HG03378 (cell line): Measurements from ENCODE around the gene ING1.
"Not testable (repeated sequence)": the region's sequence is repeated elsewhere in the genome, so short reads cannot be mapped to it uniquely, and the experiment has no call there.

Experiments
- ATAC-seq: cut with Tn5 transposase; IDR thresholded peaks from one replicate; pipeline ENCODE4 v1.9.1; 2021; ENCODE audit warnings: mild to moderate bottlenecking, moderate library complexity; ENCODE audit not compliant: unreplicated experiment

Gene ING1

DNA sequence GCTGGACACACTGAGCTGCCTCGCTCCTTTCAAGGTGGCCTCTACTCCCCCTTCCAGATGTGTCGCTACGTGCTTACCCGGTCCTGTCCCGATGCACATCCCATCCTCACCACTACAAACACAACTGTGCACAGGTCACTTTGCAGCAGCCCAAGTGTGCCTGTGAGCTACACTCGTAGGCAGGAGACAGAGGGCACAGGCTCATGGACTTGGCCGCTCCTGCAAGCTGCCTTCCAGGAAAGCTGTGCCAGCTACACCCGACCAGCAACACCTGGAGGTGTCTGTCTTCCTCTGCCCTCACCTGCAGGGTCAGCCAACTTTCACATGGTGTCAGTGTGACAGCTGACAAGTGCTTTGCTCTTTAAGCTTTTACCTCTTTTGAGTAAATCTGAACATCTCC, 23.0 kb upstream of the ING1 start:
- no peak for ATAC-seq

DNA sequence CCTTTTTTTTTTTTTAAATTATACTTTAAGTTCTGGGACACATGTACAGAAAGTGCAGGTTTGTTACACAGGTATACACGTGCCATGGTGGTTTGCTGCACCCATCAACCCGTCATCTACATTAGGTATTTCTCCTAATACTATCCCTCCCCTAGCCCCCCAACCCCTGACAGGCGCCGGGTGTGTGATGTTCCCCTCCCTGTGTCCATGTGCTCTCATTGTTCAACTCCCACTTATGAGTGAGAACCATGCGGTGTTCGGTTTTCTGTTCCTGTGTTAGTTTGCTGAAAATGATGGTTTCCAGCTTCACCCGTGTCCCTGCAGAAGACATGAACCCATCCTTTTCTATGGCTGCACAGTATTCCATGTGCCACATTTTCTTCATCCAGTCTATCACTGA, 17.7 kb upstream of the ING1 start:
- not testable (repeated sequence) for ATAC-seq

DNA sequence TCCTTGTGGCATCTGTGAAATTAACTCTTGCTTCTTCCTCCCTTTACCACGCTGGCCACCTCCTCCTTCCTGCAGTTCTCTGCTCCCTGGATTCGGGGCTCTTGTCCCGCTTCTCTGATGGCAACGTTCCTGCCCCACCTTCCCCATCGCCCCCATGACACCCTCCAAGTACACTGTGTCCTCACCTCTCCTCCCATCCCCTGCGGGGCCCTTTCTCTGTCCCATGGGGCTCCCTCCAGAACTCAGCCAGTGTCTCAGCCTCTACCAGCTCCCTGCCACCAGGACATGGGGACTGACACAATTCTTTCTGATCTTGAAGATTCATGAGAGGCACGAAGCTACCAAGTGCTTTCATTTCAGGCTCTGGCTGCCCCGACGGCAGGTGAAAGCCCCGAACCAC, 16.7 kb upstream of the ING1 start:
- no peak for ATAC-seq

DNA sequence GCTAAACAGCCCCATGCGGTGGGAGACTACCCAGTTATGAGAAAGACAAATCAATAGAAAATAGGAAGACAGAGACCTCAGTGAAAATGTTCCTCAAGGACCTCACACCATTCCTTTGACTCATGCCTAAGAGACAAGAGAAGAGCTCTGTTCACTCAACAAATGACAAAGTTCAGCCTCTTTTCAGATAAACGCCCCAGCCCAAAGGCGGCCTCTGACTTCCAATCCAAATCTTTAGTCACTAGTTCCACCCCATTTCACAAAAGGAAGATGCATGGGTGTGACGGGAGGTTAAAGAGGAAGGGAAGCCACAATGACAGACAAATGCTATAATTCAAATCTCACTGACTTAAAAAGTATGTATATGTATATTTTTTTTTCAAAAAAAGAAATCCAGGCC, 15.7 kb upstream of the ING1 start:
- ATAC-seq: no peak

DNA sequence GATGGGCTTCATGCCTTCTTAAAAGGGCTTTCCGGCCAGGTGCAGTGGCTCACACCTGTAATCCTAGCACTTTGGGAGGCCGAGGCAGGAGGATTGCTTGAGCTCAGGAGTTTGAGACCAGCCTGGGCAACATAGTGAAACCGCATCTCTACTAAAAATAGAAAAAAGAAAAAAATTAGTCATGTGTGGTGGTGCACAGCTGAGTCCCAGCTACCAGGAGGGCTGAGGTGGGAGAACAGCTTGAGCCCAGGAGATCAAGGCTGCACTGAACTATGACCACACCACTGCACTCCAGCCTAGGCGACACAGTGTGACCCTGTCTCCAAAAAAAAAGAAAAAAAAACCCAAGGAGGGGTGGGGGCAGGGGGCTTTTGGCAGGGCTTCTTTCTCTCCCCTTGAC, 14.8 kb upstream of the ING1 start:
- ATAC-seq: peak; percentile 63

DNA sequence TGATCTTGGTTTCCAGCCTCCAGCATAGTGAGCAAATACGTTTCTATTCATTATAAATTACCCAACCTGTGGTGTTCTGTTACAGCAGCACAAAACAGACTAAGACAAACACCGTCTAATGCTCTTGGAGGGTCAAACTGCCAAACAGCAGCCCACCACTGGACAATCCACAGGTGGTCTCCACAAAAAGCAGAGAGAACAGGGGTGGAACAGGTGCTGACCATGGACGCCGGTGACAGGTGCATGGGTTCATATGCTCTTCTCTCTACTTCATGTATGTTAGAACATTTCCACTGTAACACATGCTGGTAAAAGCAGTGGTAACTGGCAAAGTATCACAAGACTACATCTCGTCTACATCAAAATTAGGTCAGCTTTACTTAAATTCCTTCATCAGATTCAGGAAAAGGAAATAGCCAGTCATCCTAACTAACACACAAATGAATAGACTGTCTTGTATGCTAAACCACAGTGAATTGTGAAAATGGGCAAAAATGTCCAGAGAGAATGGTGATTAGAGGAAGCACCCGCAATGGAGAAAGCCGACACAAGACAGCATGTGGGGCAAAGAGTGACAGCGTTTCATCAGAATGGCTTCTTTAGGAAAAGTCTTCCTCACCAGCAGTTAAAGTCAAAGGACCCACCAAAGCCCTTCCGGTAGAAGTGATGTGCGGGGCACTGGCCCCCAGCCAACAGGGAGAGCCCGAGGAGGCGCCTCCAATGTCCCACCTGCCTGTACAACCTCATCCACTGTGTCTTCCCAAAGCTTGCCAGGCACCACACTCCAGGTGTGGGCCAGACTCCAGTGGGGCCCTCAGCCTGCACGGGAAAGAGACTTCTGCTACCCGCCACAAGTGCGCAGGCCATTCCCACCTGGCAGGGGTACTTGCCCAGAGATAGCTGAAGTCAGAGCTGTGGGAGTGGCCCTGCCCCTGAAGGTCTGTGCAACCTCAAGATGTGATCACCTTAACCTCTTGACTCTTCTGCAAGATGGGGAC, 14.1 kb upstream of the ING1 start:
- no peak for ATAC-seq

DNA sequence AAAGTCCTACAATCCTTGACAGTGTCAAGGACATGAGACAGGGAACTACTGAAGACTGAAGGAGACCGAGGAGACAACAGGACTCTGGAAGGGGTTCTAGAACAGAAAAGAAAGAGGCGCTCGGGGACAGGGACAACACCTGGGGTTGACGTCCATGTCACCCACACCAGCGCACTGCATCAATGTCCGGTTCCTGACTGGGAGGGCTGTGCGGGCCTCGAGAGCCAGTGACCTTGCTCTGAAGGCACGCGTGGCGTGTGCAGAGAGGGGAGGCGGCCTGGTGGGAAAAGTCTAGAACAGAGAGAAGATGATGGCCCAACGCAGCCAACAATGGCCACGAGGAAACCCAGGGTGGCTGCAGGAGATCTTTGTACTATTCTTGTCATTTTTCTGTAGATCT, 13.3 kb upstream of the ING1 start:
- no peak for ATAC-seq

DNA sequence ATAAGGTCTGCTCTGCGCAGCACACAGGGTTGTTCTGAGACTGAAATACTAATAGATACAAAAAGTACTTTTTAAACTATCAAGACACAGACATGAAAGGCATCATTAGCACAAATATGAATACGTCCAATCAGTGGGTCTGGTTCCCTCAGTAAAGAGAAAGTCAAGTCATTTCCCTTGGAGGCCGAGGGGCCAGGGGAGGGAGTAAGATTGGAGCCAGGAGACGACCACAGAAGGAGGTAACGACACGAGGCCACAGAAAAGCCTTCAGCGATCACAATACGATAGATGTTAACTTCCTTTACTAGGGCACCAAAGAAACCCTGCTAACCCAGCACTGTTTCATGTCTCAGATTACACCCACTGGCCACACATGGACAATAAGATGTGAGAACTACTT, 12.9 kb upstream of the ING1 start:
- no peak for ATAC-seq

DNA sequence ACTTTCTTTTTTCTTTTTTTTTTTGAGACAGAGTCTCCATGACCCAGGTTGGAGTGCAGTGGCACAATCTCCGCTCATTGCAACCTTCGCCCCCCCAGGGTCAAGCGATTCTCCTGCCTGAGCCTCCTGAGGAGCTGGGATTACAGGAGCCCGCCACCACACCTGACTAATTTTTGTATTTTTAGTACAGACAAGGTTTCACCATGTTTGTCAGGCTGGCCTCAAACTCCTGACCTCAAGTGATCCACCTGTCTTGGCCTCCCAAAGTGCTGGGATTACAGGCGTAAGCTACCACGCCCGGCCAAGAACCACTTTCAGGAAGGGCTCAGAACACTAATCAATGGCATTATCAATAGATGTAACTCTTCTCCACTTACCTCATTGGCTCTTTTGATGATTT, 12.4 kb upstream of the ING1 start:
- not testable (repeated sequence) for ATAC-seq

DNA sequence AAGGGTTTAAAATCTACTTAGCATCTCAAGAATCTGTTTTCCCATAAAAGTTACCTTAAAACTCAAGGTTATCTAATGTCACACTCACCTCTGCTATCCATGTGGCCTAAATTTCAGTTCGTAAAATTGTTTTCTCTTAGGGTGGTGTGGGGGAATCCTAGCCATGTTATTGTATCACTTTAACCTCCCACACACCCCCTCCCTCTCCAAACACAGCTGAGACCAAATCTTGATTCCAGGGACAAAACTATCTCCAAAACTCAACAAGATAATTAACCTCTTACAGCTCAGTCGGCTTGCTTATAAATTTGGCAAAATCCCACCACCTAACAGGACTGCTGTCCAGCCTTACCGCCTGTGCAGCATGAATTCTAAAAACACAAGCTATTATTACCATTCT, 11.4 kb upstream of the ING1 start:
- no peak for ATAC-seq

DNA sequence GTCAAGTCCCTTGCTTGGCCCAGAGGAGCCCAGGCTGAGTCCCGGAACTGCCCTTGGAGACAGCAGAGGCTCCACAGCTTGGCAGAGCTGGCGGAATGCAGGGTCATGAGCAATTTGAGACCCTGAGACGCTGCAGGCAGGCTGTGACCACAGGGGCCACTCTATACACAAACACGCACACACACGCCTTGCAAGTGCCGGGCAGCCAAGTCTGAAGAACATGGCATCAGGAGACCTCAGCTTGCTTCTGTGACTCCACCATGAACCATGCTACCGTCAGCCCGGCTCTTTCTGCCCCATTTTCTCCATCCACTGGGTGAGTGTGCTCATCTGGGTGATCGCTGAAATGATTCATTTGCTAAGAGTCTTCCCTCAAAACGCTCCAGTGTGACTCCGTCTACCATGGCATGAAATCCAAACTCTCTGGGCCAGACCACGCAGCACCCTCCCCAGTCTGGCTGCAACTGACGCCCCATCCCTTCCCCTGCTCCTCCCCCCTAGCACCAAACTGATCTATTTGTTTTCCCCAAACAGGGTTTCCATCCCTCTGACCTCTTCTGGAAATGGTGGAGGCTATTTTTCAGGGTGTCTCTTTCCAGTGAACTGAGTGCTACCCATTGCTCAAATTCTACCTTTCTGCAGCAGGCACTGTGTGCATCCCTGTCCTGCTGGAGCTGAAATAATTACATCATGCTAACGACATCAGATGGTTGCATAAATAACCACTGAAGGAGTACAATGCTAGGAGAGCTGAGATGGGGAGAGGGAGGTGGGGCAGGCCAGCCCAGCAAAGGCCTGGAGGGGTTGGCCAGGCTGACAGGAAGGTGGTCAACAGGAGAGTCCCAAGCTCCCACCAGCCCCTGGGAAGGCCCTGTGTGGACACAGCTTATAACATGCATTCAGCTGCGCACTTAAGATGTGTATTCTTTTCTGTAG, 10.6 kb upstream of the ING1 start:
- ATAC-seq: no peak

DNA sequence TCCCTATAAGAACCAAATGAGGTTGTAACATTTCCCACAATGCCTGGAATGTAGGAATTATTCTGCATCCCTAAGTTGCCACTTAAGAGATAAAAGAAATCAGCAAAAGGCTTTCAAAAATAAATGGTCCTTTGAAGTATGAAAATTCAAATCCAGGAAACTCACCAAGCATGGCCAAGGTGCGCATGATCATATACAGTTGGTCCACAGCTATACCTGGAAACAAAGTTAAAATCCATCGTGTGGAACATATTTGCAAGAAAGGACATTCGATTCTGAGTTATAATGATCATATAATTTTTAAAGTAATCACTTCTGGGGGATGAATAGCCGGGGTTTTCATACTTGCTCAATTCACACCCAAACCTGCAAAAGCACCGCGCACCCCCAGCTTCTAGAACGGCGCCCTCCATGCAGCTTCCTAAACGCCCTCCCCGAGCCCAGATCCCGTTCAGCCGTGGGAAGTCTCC, 8.1 kb upstream of the ING1 start:
- no peak for ATAC-seq

DNA sequence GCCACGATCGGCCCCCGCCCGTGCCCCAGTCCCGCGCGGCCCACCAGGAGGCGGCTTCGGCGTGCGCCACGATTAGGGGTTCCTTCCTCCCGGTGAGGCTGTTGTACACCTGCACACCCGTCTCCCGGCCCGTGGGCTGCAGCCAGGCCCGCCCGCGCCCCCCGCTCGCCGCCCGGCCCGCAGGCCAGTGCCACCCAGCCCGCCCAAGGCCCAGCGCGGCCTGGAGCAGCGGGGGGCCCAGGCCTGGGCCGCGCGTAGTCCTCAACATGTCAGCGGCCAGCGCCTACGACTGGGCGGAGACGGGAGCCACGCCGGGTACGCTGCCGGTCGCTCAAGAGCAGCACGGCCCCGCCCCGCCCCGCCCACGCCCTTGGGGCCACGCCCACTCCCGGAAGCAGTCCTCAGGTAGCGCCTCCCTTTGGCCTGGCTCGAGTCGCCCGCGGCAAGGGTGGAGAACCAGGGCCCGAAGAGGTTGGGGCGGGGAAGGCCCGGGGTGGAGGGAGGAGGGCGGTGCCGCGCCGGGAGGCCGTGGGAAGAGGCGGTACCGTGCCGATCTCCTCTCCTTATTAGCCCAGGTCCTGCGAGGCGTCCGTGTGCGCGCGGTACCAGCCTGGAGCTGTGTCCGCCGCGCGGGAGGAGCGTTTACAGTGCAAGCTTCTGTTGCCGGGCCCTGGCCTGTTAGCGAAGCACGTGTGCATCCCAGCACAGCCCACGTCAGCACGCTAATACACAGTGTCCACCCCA, 7.5 kb upstream of the ING1 start, which contains the start of gene CARS2:
CARS2 (minus strand) TSS at position 291 of the 744 bp plus-strand sequence; CDS start at position 268, 23 bp downstream.
- peak; percentile 87 for ATAC-seq

DNA sequence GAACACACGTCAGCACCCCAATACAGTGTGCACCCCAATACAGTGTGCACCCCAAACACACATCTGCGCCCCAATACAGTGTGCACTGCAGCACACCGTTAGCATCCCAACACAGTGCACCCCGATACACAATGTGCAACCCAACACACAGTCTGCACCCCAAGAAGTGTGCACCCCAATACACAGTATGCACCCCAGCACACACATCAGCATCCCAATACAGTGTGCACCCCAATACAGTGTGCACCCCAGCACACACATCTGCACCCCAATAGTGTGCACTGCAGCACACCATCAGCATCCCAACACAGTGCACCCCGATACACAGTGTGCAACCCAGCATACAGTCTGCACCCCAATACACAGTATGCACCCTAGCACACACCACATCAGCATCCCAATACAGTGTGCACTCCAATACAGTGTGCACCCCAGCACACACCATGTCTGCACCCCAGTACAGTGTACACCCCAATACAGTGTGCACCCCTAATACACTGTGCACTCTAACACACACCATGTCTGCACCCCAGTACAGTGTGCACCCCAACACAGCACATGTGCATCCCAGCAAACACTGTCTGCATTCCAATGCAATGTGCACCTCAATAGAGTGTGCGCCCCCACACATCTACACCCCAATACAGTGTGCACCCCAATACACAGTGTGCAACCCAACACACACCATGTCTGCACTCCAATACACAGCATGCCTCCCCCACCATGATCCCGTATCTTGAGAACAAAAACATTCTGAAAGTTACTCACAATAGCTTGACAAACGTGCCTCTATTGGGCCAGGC, 6.7 kb upstream of the ING1 start:
- peak; percentile 2 for ATAC-seq

DNA sequence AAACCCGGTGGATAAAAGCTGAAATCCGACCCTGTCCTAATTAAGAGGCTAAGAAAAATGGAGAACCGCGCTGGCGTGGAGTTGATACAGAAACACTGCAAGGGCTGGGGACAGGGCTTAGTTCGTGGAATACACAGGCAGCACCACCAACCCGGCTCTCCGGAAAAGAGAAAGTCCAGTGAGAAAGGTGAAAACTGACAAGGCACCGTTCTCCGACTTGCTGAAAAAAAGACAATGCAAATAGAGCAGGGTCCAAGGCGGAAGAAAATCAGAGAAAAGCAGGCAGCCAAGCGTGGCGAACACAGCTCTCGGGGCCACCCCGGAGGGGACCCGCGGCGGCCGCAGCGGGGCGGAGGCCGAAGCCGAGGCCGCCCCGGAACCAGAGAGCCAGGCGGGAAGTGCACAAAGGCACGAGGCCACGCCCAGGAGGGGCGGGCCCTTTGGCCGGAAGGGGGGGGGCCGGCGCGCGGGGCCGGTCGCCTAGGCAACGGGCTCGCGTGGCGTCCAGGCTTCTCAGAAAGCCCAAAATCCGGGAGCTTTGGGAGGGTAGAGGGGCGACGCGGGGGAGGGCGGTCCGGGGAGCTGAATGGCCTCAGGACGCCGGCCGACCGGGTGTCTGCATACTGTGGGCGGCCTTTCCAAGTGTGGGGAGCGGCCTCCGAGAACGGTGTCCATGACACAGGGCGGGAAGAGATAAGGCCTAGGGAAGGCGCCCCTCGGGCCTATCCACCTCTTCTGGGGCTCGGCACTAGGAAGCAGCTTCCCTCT, 1.2 kb upstream of the ING1 start:
- ATAC-seq: peak; percentile 14

DNA sequence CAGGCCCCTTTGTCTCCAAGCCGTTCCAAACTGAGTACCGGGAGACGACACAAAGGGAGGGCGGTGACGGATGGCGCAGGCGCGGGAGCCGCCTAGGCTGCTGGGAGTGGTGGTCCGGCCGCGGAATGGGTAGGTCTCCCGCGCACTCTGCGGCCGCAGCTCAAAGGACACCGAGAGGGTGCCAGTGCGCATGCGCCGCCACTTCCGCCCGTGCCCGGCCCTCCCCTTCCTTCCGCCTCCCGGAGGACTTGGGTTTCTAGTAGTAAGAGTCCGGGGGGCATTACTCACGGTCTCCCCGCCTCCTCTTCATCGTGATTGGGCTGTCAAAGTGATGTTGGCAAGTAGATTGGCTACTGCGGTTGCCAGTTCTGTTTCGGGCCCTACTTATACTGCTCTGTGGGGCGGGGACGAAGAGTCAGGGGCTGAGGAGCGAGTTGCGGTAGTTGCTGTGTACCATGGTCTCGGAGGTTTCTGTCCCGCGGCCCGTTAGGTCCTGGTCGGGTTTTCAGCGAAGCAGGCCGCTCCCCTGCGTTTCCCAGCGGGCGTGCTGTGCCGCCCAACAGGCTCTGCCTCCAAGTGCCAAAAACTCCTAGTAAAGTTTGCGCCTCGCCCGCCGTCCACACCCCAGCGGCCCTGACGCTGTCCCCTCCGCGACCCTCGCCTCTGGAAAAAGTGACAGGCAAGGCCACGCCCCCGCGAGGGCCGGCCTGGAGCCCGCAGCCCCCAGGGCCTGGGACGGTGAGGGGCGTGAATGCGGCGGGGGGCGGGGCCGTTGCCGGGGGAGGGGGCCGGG, 455 bp upstream of the ING1 start:
- peak; percentile 70 for ATAC-seq

DNA sequence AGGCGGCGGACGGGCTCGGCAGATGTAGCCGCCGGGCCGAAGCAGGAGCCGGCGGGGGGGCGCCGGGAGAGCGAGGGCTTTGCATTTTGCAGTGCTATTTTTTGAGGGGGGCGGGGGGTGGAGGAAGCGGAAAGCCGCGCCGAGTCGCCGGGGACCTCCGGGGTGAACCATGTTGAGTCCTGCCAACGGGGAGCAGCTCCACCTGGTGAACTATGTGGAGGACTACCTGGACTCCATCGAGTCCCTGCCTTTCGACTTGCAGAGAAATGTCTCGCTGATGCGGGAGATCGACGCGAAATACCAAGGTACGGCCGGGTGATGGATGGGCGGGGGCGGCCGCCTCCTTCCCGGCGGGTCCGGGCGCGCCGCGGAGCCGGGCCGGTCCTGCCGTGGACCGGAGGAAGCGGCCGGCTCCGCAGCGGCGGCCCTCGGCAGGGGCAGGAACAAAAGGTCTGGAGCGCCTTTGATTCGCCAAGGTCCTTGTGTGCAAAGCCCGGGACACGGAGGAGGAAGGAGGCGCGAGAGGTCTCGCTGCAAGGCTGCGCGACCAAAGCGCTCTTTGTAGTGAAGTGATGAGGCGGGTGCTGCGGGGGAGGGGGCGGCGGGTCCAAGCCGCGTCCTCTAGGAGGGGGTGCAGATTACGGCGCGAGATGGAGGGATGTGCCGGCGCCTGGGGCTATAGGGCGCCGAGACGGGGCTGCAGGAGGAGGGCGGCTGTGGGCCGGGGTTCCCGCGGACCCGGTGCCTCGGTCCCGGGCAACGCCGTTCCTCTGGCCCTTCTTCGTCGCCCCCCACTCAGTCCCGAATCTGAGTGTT, 689 bp downstream of the ING1 start:
- no peak for ATAC-seq
